Suprapubic skin (tissue), 4 donors: ENCODE results near the gene NFKBIZ. TPM values are rescaled to one million over a fixed set of nuclear protein-coding genes. Genes with fewer than 3 reads are reported as not detected.
"Not testable (repeated sequence)": the region's sequence is repeated elsewhere in the genome, so short reads cannot be mapped to it uniquely, and the experiment has no call there.

Source experiments
- DNase-seq, 2 donors: peaks; one replicate each; pipeline ENCODE4 v3.0.0-alpha.2; 2019; ENCODE audit warnings: low spot score in 2 of 2
- H3K27ac ChIP-seq: fragments of 200-600 bp; sonication (generic); one replicate; pipeline ENCODE4 v1.5.1; 2019
- H3K27me3 ChIP-seq: fragments of 200-600 bp; sonication (generic); one replicate; pipeline ENCODE4 v1.5.1; 2019
- H3K36me3 ChIP-seq: fragments of 200-600 bp; sonication (generic); one replicate; pipeline ENCODE4 v1.5.1; 2019
- H3K4me1 ChIP-seq: fragments of 200-600 bp; sonication (generic); one replicate; pipeline ENCODE4 v1.5.1; 2019
- H3K4me3 ChIP-seq: fragments of 200-600 bp; sonication (generic); one replicate; pipeline ENCODE4 v1.5.1; 2019; ENCODE audit warnings: mild to moderate bottlenecking
- H3K9me3 ChIP-seq: fragments of 200-600 bp; sonication (generic); one replicate; pipeline ENCODE4 v1.5.1; 2019
- EP300 ChIP-seq: sonication (generic); formaldehyde crosslinking; IDR thresholded peaks from one replicate; pipeline ENCODE4 v1.6.1; 2017; ENCODE audit warnings: antibody characterized with exemption
- POLR2A ChIP-seq, 2 donors: fragments of 450-650 bp; IDR thresholded peaks; one replicate each; pipeline ENCODE4 v1.6.1; 2017; ENCODE audit warnings: antibody characterized with exemption in 2 of 2, mild to moderate bottlenecking in 2 of 2, moderate library complexity in 2 of 2
- POLR2AphosphoS5 ChIP-seq, 3 donors: sonication (generic); formaldehyde crosslinking; IDR thresholded peaks; one replicate each; pipeline ENCODE4 v1.6.1; 2017; ENCODE audit warnings: antibody characterized with exemption in 3 of 3
- WGBS: methylation state at CpG from one replicate; pipeline ENCODE4 v1.1.5; 2018; 5-methylcytosine and 5-hydroxymethylcytosine counted together
- total RNA-seq, 4 donors: library from RNA; depleted of rRNA; stranded (reverse); fragments of >200 nt; gene quantifications; one replicate each; pipeline ENCODE4 v1.1.0, GENCODE V29; 2016
- TF ChIP-seq, protein P1 (sequence below), 2 donors: fragments of 200-600 bp in 1 of 2; fragments of 450-650 bp in 1 of 2; sonication (generic) in 1 of 2; IDR thresholded peaks; one replicate each; pipeline ENCODE4 v1.5.1; 2016 to 2019; ENCODE audit warnings: antibody characterized with exemption in 2 of 2, mild to moderate bottlenecking in 1 of 2, moderate library complexity in 1 of 2

NFKBIZ gene
- total RNA-seq, 4 donors from 2014 or later = 142 to 311 (median 159) TPM

DNA sequence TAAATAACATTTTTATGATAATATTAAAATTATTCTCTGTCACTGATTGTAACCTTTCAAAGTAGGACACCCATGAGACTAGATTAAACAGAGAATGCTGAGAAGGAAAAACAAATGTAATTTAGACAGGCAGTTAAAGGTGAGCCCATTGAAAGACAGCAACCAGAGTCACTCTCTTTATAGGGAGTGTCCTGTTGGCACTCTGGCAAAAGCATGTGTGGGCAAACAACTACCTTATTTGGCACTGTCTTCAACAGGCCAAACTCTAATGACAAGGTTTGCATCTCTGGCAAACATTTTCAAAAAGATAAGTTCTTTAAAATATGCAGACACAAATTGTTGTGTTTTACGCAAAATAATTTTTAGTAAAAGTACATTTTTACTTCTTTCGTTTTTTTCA is 29.8 kb downstream of the NFKBIZ start:
- peaks cover 24% of the 10 kb centered on the region for H3K4me1 ChIP-seq
- WGBS = 51% methylated on average over 2 of the region's 2 CpGs
- no peak overlapping the region for H3K4me3 ChIP-seq
- H3K27me3 ChIP-seq = no peaks in the 10 kb centered on the region
- no peak for DNase-seq
- no peak for TF ChIP-seq EP300
- TF ChIP-seq, protein P1, sequence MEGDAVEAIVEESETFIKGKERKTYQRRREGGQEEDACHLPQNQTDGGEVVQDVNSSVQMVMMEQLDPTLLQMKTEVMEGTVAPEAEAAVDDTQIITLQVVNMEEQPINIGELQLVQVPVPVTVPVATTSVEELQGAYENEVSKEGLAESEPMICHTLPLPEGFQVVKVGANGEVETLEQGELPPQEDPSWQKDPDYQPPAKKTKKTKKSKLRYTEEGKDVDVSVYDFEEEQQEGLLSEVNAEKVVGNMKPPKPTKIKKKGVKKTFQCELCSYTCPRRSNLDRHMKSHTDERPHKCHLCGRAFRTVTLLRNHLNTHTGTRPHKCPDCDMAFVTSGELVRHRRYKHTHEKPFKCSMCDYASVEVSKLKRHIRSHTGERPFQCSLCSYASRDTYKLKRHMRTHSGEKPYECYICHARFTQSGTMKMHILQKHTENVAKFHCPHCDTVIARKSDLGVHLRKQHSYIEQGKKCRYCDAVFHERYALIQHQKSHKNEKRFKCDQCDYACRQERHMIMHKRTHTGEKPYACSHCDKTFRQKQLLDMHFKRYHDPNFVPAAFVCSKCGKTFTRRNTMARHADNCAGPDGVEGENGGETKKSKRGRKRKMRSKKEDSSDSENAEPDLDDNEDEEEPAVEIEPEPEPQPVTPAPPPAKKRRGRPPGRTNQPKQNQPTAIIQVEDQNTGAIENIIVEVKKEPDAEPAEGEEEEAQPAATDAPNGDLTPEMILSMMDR (IDR thresholded peaks at IDR 0.05) = no peak
- TF ChIP-seq POLR2A (IDR thresholded peaks at IDR 0.05) = no peak
- no peak for TF ChIP-seq POLR2AphosphoS5 (IDR thresholded peaks at IDR 0.05)
- no peaks in the 10 kb centered on the region for H3K9me3 ChIP-seq
- no peaks in the 10 kb centered on the region for H3K36me3 ChIP-seq
- H3K27ac ChIP-seq = peak overlapping the region; percentile 38

DNA sequence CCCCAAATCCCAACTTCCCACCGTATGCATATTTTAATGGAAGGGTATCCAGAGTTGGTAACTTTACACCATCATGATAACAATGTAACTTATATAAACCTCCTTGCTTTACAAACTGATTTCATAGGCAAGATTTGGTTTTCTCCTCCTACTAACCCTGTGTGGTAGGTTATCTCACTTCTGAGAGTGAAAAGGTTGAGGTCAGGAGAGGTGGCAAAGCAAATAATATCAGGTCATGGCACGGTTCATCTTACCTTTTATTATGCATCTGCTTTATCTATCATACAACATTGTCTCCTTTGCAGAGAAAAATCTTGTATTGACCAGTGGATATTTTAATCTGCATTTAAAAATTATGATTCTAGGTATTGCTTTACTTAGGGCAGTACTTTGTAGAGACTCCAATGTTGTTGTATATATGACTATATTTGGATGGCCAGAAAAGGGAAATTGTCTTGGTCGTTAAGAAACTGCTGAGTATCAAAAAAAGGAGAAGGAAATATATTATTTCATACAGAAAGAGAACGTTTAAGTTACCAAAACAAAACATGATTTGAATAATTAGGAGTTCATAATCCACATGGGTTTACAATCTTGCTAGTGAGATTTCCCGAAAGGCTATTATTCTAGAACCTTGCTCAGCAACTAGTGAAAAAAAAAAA is 30.4 kb downstream of the NFKBIZ start:
- Histone ChIP-seq H3K4me3 (no peak overlapping the region), H3K4me1 (peaks cover 24% of the 10 kb centered on the region), H3K9me3 (no peaks in the 10 kb centered on the region), H3K27ac (no peak overlapping the region), H3K36me3 (no peaks in the 10 kb centered on the region), H3K27me3 (no peaks in the 10 kb centered on the region)
- 48% methylated on average over 5 of the region's 5 CpGs for WGBS
- TF ChIP-seq POLR2AphosphoS5 (IDR thresholded peaks at IDR 0.05) (no peak), EP300 (no peak), POLR2A (IDR thresholded peaks at IDR 0.05) (no peak)
- TF ChIP-seq, protein P1 (IDR thresholded peaks at IDR 0.05) = no peak
- DNase-seq = no peak

DNA sequence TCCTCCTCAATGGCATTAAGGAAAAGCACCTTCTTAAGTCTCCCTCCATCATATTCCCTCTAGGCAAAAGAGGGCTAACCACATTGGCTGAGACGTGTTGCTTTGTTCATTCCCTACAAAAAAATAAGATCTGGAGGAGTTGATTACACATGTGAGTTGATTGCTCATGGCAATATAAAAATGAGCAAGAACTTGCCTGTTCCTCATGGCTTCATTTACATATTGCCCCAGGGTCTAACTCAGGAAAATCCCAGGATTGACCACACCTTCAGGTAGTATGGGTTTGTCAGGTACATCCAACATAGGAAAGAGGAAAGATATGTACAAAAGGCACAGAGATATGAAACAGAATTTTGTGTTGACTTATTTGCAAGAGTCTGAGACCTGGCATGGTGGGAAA is 35.5 kb downstream of the NFKBIZ start:
- 50% methylated on average over 1 of the region's 1 CpG for WGBS
- H3K27me3 ChIP-seq = no peaks in the 10 kb centered on the region
- TF ChIP-seq, protein P1 (IDR thresholded peaks at IDR 0.05) = no peak
- TF ChIP-seq EP300 (no peak), POLR2A (IDR thresholded peaks at IDR 0.05) (no peak), POLR2AphosphoS5 (IDR thresholded peaks at IDR 0.05) (no peak)

DNA sequence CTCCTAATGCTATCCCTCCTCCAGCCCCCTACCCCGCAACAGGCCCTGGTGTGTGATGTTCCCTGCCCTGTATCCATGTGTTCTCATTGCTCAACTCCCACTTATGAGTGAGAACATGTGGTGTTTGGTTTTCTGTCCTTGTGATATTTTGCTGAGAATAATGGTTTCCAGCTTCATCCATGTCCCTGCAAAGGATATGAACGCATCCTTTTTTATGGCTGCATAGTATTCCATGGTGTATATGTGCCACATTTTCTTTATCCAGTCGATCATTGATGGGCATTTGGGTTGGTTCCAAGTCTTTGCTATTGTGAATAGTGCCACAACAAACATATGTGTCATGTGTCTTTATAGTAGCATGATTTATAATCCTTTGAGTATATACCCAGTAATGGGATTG is 36.3 kb downstream of the NFKBIZ start:
- not testable (repeated sequence) for H3K36me3 ChIP-seq, H3K4me3 ChIP-seq, H3K27me3 ChIP-seq, H3K9me3 ChIP-seq, DNase-seq
- Histone ChIP-seq H3K4me1 (peaks cover 31% of the 10 kb centered on the region), H3K27ac (peak overlapping the region; percentile 40)
- WGBS = 97% methylated on average over 3 of the region's 3 CpGs

More for the DNA sequence above, 35.5 kb downstream of the NFKBIZ start:
- Histone ChIP-seq H3K9me3 (no peaks in the 10 kb centered on the region), H3K4me1 (peaks cover 31% of the 10 kb centered on the region), H3K36me3 (no peaks in the 10 kb centered on the region), H3K27ac (peak overlapping the region; percentile 40), H3K4me3 (no peak overlapping the region)
- DNase-seq = no peak

DNA sequence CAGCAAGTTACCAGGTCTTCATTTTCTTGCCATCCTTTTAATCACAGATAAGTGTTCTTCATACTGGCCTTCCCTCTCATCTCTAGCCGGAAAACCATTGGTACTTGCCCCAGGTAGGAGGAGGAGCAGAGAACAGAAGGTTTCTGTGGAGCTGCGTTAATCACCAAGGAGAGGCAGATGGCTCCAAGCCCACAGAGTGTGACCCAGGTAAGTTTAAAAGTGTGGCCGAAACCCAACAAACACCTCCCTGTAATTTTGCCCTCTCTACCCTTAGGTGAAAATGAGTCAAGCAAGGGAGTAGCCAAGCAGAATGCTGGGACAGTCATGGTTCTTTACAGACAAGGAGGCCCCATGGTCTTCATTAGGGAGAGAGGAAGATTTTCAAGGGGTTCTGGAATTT is 37.3 kb downstream of the NFKBIZ start:
- Histone ChIP-seq H3K9me3 (no peaks in the 10 kb centered on the region), H3K4me3 (no peak overlapping the region), H3K4me1 (peaks cover 31% of the 10 kb centered on the region), H3K36me3 (no peaks in the 10 kb centered on the region), H3K27ac (no peak overlapping the region), H3K27me3 (no peaks in the 10 kb centered on the region)
- no peak for DNase-seq
- WGBS = 69% methylated on average over 3 of the region's 3 CpGs
- TF ChIP-seq, protein P1 (IDR thresholded peaks at IDR 0.05) = no peak
- no peak for TF ChIP-seq EP300
- TF ChIP-seq POLR2A (IDR thresholded peaks at IDR 0.05) = no peak
- no peak for TF ChIP-seq POLR2AphosphoS5 (IDR thresholded peaks at IDR 0.05)

DNA sequence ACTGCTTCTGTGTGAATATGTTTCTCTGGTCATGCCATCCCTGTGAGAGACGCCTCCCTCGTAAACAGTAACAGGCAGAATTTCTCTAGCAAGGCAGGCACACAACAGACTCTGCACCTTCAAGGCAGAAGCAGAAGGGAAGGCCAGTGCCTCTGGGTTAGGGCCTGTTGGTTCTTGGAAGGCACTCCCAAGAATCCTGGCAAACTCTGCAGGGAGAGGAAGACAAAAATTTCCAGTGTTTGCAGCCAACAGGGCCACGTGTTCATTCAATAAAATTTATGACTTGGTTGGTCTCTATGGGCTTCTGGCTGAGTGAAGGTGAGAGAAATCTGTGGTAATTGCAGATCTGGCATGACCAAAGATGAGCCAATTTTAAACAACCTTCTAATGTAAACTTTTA is 39.3 kb downstream of the NFKBIZ start:
- Histone ChIP-seq H3K36me3 (no peaks in the 10 kb centered on the region), H3K9me3 (no peaks in the 10 kb centered on the region), H3K27me3 (no peaks in the 10 kb centered on the region), H3K4me1 (peaks cover 31% of the 10 kb centered on the region), H3K27ac (peak overlapping the region; percentile 44), H3K4me3 (no peak overlapping the region)
- no peak for DNase-seq
- WGBS = 19% methylated on average over 3 of the region's 3 CpGs
- TF ChIP-seq POLR2A (IDR thresholded peaks at IDR 0.05) (no peak), POLR2AphosphoS5 (IDR thresholded peaks at IDR 0.05) (peak in 1 of 3 donors; percentile 39)
